ENCODE data around the gene PHF3. TPM values are rescaled to one million over a fixed set of nuclear protein-coding genes. Genes with fewer than 3 reads are reported as not detected.

The PHF3 gene
- total RNA-seq, 2 experiments from 2014 or later, result 54.8 to 92.5 TPM

- H4K20me1 ChIP-seq (ENCODE audit: insufficient read depth, low read length), result no peaks in the 10 kb centered on the region
- peaks cover 40% of the 10 kb centered on the region for H3K4me1 ChIP-seq (ENCODE audit: insufficient read depth, low read length, poor library complexity, severe bottlenecking)
- H3K9me3 ChIP-seq (ENCODE audit: low read length), result 0 out of 2 replicates have a peak, but pooled peaks cover 4% of the 10 kb centered on the region
- no peak overlapping the region for H2AFZ ChIP-seq (ENCODE audit: low read length)
- ChIA-PET POLR2A (interaction anchor here (0.7 to 11.6 kb wide), 13 partner anchors 8 to 337 kb away, joined by 3 to 192 read pairs (median 5); no protein-coding TSS in a partner anchor), CTCF (ENCODE audit: unreplicated experiment) (interaction anchor here (0.9 kb wide), 1 partner anchor 9 kb away, joined by 5 read pairs; no protein-coding TSS in a partner anchor)
- H3K9me2 ChIP-seq (ENCODE audit: insufficient read depth, low read length), result no peaks in the 10 kb centered on the region
- no peak for DNase-seq (ENCODE audit: low spot score)
- H3K4me2 ChIP-seq (ENCODE audit: low read length), result no peak overlapping the region
- peaks cover 52% of the 10 kb centered on the region for H3K79me2 ChIP-seq (ENCODE audit: insufficient read depth, low read depth, low read length)
- no TSS peak for BruUV-seq (replicated peaks)
- peak overlapping the region; percentile 26 for H3K27ac ChIP-seq (ENCODE audit: low read depth, low read length, poor library complexity, severe bottlenecking)
- TF ChIP-seq CTCF (conservative IDR thresholded peaks at IDR 0.05; ENCODE audit: low read length) (peak; percentile 63), EZH2phosphoT487 (IDR thresholded peaks at IDR 0.05; ENCODE audit: borderline replicate concordance, low read depth, low read length) (no peak)
- H3K36me3 ChIP-seq (ENCODE audit: insufficient read depth, low read length), result peaks cover 72% of the 10 kb centered on the region
- intact Hi-C loops (cut with micrococcal nuclease; ENCODE audit: unreplicated experiment), result loop anchor here (2.0 to 5.0 kb wide), 2 partner anchors 75 to 92 kb away; no protein-coding TSS in a partner anchor
- H3K4me3 ChIP-seq (ENCODE audit: low read depth, low read length, poor library complexity, severe bottlenecking), result no peak overlapping the region
These were observed 53.8 kb downstream of the PHF3 start for GRCh38 chr6:63689421-63689820.

DNA sequence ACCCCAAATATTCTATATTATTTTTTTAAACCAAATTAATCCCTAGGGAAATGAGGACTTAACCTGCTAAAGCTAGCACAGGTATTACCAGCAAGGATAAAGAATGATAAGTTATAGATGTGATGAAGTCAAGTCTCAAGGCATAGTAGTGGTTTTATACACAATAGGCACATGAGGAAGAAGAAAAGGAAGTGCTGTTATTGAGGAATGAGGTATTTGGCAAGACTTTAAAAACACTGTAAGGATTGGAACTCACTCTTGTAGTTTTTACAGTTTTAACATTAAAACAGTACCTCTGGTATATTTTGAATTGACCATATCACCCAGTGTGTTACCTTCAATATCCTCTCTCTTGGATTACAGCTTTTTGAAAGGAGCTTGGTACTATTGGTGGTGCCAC is 54.6 kb downstream of the PHF3 start:
- Histone ChIP-seq H3K4me2 (ENCODE audit: low read length) (no peak overlapping the region), H4K20me1 (ENCODE audit: insufficient read depth, low read length) (no peaks in the 10 kb centered on the region), H3K4me3 (ENCODE audit: low read depth, low read length, poor library complexity, severe bottlenecking) (no peak overlapping the region), H2AFZ (ENCODE audit: low read length) (no peak overlapping the region), H3K27ac (ENCODE audit: low read depth, low read length, poor library complexity, severe bottlenecking) (no peak overlapping the region), H3K9me2 (ENCODE audit: insufficient read depth, low read length) (no peaks in the 10 kb centered on the region), H3K9me3 (ENCODE audit: low read length) (0 out of 2 replicates have a peak, but pooled peaks cover 4% of the 10 kb centered on the region), H3K36me3 (ENCODE audit: insufficient read depth, low read length) (peaks cover 71% of the 10 kb centered on the region), H3K4me1 (ENCODE audit: insufficient read depth, low read length, poor library complexity, severe bottlenecking) (peaks cover 32% of the 10 kb centered on the region), H3K79me2 (ENCODE audit: insufficient read depth, low read depth, low read length) (peaks cover 44% of the 10 kb centered on the region)
- DNase-seq (ENCODE audit: low spot score), result no peak
- CTCF ChIA-PET (ENCODE audit: unreplicated experiment), result interaction anchor here (0.7 to 0.9 kb wide), 2 partner anchors 9 to 74 kb away, joined by 3 to 5 read pairs; no protein-coding TSS in a partner anchor
- BruUV-seq (replicated peaks), result no TSS peak
- POLR2A ChIA-PET, result interaction anchor here (0.7 to 2.6 kb wide), 11 partner anchors 9 to 338 kb away, joined by 3 to 9 read pairs (median 5); no protein-coding TSS in a partner anchor
- TF ChIP-seq CTCF (conservative IDR thresholded peaks at IDR 0.05; ENCODE audit: low read length) (no peak), EZH2phosphoT487 (IDR thresholded peaks at IDR 0.05; ENCODE audit: borderline replicate concordance, low read depth, low read length) (no peak)
- intact Hi-C loops (cut with micrococcal nuclease; ENCODE audit: unreplicated experiment), result no loop called here

DNA sequence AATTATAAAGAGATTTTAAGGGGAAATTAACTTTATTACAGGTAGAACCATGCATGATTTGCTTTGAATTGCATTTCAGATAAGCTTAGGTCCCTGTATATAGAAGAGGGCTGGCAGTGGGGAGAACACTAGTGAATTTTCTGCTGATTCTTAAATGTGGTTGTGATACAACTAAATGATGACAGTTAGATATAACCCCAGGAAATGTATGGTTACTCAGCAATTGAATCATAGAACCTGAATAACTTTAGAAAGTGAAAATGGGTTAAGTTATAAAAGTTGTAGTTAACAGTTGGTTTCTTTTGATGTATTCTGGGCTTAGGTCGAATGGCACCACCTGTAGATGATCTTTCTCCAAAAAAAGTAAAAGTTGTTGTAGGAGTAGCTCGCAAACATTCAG is 70.1 kb downstream of the PHF3 start:
- no peak for DNase-seq (ENCODE audit: low spot score)
- intact Hi-C loops (cut with micrococcal nuclease; ENCODE audit: unreplicated experiment), result no loop called here
- H4K20me1 ChIP-seq (ENCODE audit: insufficient read depth, low read length), result no peaks in the 10 kb centered on the region
- TF ChIP-seq EZH2phosphoT487 (IDR thresholded peaks at IDR 0.05; ENCODE audit: borderline replicate concordance, low read depth, low read length) (no peak), CTCF (conservative IDR thresholded peaks at IDR 0.05; ENCODE audit: low read length) (no peak)
- no peak overlapping the region for H3K4me2 ChIP-seq (ENCODE audit: low read length)
- POLR2A ChIA-PET, result interaction anchor here (0.5 to 1.2 kb wide), 3 partner anchors 20 to 116 kb away, joined by 3 to 4 read pairs (median 3); no protein-coding TSS in a partner anchor
- CTCF ChIA-PET (ENCODE audit: unreplicated experiment), result no interaction called here
- no TSS peak for BruUV-seq (replicated peaks)
- H2AFZ ChIP-seq (ENCODE audit: low read length), result no peak overlapping the region
- no peaks in the 10 kb centered on the region for H3K9me2 ChIP-seq (ENCODE audit: insufficient read depth, low read length)
- no peak overlapping the region for H3K4me3 ChIP-seq (ENCODE audit: low read depth, low read length, poor library complexity, severe bottlenecking)
- peaks cover 16% of the 10 kb centered on the region for H3K4me1 ChIP-seq (ENCODE audit: insufficient read depth, low read length, poor library complexity, severe bottlenecking)
- no peaks in the 10 kb centered on the region for H3K9me3 ChIP-seq (ENCODE audit: low read length)
- peaks cover 99% of the 10 kb centered on the region for H3K36me3 ChIP-seq (ENCODE audit: insufficient read depth, low read length)
- no peak overlapping the region for H3K27ac ChIP-seq (ENCODE audit: low read depth, low read length, poor library complexity, severe bottlenecking)
- H3K79me2 ChIP-seq (ENCODE audit: insufficient read depth, low read depth, low read length), result peaks cover 6% of the 10 kb centered on the region; the same call in 1 of the 2 replicates

Measured in OCI-LY7 (cell line).